HEK293 (cell line): ENCODE results near the gene TCIRG1.

Experiments used
- CTCF ChIP-seq: fragments of 450-650 bp; formaldehyde crosslinking; IDR thresholded peaks from 2 replicates; pipeline ENCODE4 v1.5.1; 2016; ENCODE audit warnings: missing biosample characterization, missing genetic modification characterization
- IKZF3 ChIP-seq: fragments of 450-650 bp; IDR thresholded peaks from 2 replicates; pipeline ENCODE4 v1.5.0; 2018; ENCODE audit warnings: missing biosample characterization, mild to moderate bottlenecking, missing genetic modification characterization, moderate library complexity
- KLF1 ChIP-seq: fragments of 450-650 bp; formaldehyde crosslinking; IDR thresholded peaks from 2 replicates; pipeline ENCODE4 v1.5.1; 2016; ENCODE audit warnings: missing biosample characterization, missing genetic modification characterization
- REPIN1 ChIP-seq: fragments of 450-650 bp; formaldehyde crosslinking; IDR thresholded peaks from 2 replicates; pipeline ENCODE4 v1.5.1; 2017; ENCODE audit warnings: missing biosample characterization, missing genetic modification characterization, low read depth
- ZNF138 ChIP-seq: fragments of 450-650 bp; formaldehyde crosslinking; IDR thresholded peaks from 2 replicates; pipeline ENCODE4 v1.5.1; 2016; ENCODE audit warnings: missing biosample characterization, missing genetic modification characterization, borderline replicate concordance
- ZNF658 ChIP-seq: fragments of 450-650 bp; formaldehyde crosslinking; IDR thresholded peaks from 2 replicates; pipeline ENCODE4; 2016; ENCODE audit warnings: missing biosample characterization, missing genetic modification characterization
- ZNF76 ChIP-seq: fragments of 450-650 bp; formaldehyde crosslinking; IDR thresholded peaks from 2 replicates; pipeline ENCODE4; 2016; ENCODE audit warnings: low read depth, missing biosample characterization, missing genetic modification characterization, borderline replicate concordance

GRCh38 chr11:68038226-68038717, 553 bp upstream of the TCIRG1 start:
- no peak for TF ChIP-seq ZNF658 (tag by site-specific recombination)
- TF ChIP-seq IKZF3 (tag by site-specific recombination): no peak
- TF ChIP-seq ZNF138 (tag by site-specific recombination): no peak
- no peak for TF ChIP-seq CTCF (tag by site-specific recombination)
- no peak for TF ChIP-seq KLF1
- TF ChIP-seq REPIN1 (tag by site-specific recombination): no peak
- TF ChIP-seq ZNF76 (tag by site-specific recombination): no peak
